Fibroblast of lung (primary cell): ENCODE data around the gene AGT.

Experiments used
- CTCF ChIP-seq, 2 donors: IDR thresholded peaks in 1 of 2; conservative IDR thresholded peaks in 1 of 2; 1 replicate in 1 of 2; 2 replicates in 1 of 2; pipeline ENCODE4 v1.5.1; 2011 to 2012; ENCODE audit warnings: low read length in 2 of 2, control low read depth in 1 of 2, inconsistent platforms in 1 of 2, low read depth in 1 of 2, mild to moderate bottlenecking in 1 of 2
- EZH2 ChIP-seq: IDR thresholded peaks from 2 replicates; pipeline ENCODE4 v1.5.1; 2012; ENCODE audit warnings: low read length, control low read depth, mild to moderate bottlenecking; ENCODE audit errors: missing control alignments

- TF ChIP-seq CTCF (conservative IDR thresholded peaks at IDR 0.05 in 1 of 2, IDR thresholded peaks at IDR 0.05 in 1 of 2; ENCODE audit: low read depth in 1 of 2, low read length in 2 of 2) (no peak), EZH2 (no peak)
Observed at GRCh38 chr1:230691615-230692014, 22.3 kb downstream of the AGT start.
